WTC11 (cell line): ENCODE data around the gene MECR. TPM values are rescaled to one million over a fixed set of nuclear protein-coding genes. Genes with fewer than 3 reads are reported as not detected.

Experiments used
- ATAC-seq: fragments of 200-7000 bp; cut with Tn5 transposase; 2 replicates; pipeline ENCODE4 v1.10.0; 2021; ENCODE audit warnings: mild to moderate bottlenecking, moderate library complexity
- CTCF ChIA-PET: fragments of 300-600 bp; sonication (Branson Sonifier 250); formaldehyde crosslinking; loops from one replicate; lab custom pipeline; 2021; ENCODE audit warnings: antibody characterized with exemption; lab: Charles Lee
- POLR2A ChIA-PET: fragments of 350-600 bp; sonication (Branson Sonifier 250); formaldehyde crosslinking; loops from one replicate; lab custom pipeline; 2021; ENCODE audit warnings: antibody characterized with exemption; lab: Charles Lee
- DNase-seq: peaks from one replicate; pipeline ENCODE4 v3.0.0; 2021; ENCODE audit warnings: low spot score
- H3K27ac Mint-ChIP-seq: 2 replicates; pipeline ENCODE4 v1.8.0; 2021; ENCODE audit warnings: mixed read lengths
- H3K27me3 Mint-ChIP-seq: 2 replicates; pipeline ENCODE4 v1.8.0; 2021; ENCODE audit warnings: low read depth, mild to moderate bottlenecking, moderate library complexity, mixed read lengths
- H3K36me3 Mint-ChIP-seq: 2 replicates; pipeline ENCODE4 v1.8.0; 2021; ENCODE audit warnings: mixed read lengths
- H3K4me1 Mint-ChIP-seq: 2 replicates; pipeline ENCODE4 v1.8.0; 2022; ENCODE audit warnings: mixed read lengths
- H3K4me3 Mint-ChIP-seq: 2 replicates; pipeline ENCODE4 v1.8.0; 2021; ENCODE audit warnings: mild to moderate bottlenecking, moderate library complexity, mixed read lengths
- H3K9me3 Mint-ChIP-seq: 2 replicates; pipeline ENCODE4 v1.8.0; 2021; ENCODE audit warnings: mixed read lengths
- JAZF1 ChIP-seq: fragments of 250-450 bp; sonication (Bioruptor Pico); IDR thresholded peaks from 2 replicates; pipeline ENCODE4 v1.9.0; 2021; ENCODE audit warnings: moderate library complexity, mild to moderate bottlenecking, inconsistent platforms
- MXD4 ChIP-seq: fragments of 250-450 bp; sonication (Bioruptor Pico); IDR thresholded peaks from 2 replicates; pipeline ENCODE4 v1.8.0; 2021; ENCODE audit warnings: mild to moderate bottlenecking, moderate library complexity, borderline replicate concordance
- SOX15 ChIP-seq: fragments of 250-450 bp; sonication (Bioruptor Pico); IDR thresholded peaks from 2 replicates; pipeline ENCODE4 v1.9.0; 2021; ENCODE audit warnings: mild to moderate bottlenecking
- ZBTB21 ChIP-seq: sonication (generic); formaldehyde crosslinking; IDR thresholded peaks from 2 replicates; pipeline ENCODE4 v1.8.1; 2023; ENCODE audit warnings: mild to moderate bottlenecking, missing genetic modification reagents, borderline replicate concordance
- ZNF121 ChIP-seq: sonication (generic); formaldehyde crosslinking; IDR thresholded peaks from 2 replicates; pipeline ENCODE4 v1.8.0; 2023; ENCODE audit warnings: missing genetic modification reagents
- ZNF138 ChIP-seq: sonication (generic); formaldehyde crosslinking; conservative IDR thresholded peaks from 2 replicates; pipeline ENCODE4 v1.8.1; 2022; ENCODE audit warnings: mild to moderate bottlenecking, moderate library complexity, missing genetic modification reagents
- total RNA-seq: library from RNA; stranded (reverse); gene quantifications from 3 replicates; pipeline ENCODE4 v1.2.3, GENCODE V29; 2021
- TF ChIP-seq, protein P1 (sequence below): fragments of 250-450 bp; sonication (Bioruptor Pico); IDR thresholded peaks from 2 replicates; pipeline ENCODE4 v2.1.2; 2022; ENCODE audit warnings: mild to moderate bottlenecking, moderate library complexity
- TF ChIP-seq, protein P2 (sequence below): sonication (generic); formaldehyde crosslinking; IDR thresholded peaks from 2 replicates; pipeline ENCODE4 v1.8.0; 2023; ENCODE audit warnings: missing genetic modification reagents, mild to moderate bottlenecking, borderline replicate concordance
- TF ChIP-seq, protein P3 (sequence below): fragments of 200-600 bp; IDR thresholded peaks from 2 replicates; pipeline ENCODE4 v1.8.0; 2022; ENCODE audit warnings: antibody characterized with exemption
- TF ChIP-seq, protein P4 (sequence below): fragments of 250-450 bp; sonication (Bioruptor Pico); IDR thresholded peaks from 2 replicates; pipeline ENCODE4 v1.9.0; 2021; ENCODE audit warnings: mild to moderate bottlenecking, borderline replicate concordance
- TF ChIP-seq, protein P5 (sequence below): fragments of 250-450 bp; sonication (Bioruptor Pico); IDR thresholded peaks from 2 replicates; pipeline ENCODE4 v1.9.0; 2021; ENCODE audit warnings: mild to moderate bottlenecking
- TF ChIP-seq, protein P6 (sequence below): sonication (generic); formaldehyde crosslinking; IDR thresholded peaks from 2 replicates; pipeline ENCODE4 v1.8.0; 2023; ENCODE audit warnings: missing genetic modification reagents

The MECR gene
- total RNA-seq, 1 experiment from 2014 or later, result 37.6 TPM

DNA sequence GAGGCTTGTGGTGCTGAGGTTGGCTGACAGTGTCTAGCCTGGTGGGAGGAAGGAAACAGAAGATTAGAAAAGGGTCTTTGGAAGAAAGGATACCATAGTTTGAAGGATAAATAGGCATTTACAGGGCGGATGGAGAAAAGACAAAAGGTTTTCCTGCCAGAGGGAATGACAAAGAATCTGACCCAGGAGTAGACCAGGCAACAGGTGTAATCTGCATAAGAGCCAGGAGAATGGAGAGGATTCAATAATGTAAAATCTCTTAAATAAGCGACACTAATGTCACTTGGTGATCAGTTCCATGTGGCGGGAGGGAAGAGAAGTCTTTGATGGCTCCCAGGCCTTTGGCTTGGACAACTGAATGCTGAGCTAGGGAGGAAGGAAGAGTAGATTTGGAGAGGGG lies 9.4 kb downstream of the MECR start (continued):
- TF ChIP-seq, protein P1, sequence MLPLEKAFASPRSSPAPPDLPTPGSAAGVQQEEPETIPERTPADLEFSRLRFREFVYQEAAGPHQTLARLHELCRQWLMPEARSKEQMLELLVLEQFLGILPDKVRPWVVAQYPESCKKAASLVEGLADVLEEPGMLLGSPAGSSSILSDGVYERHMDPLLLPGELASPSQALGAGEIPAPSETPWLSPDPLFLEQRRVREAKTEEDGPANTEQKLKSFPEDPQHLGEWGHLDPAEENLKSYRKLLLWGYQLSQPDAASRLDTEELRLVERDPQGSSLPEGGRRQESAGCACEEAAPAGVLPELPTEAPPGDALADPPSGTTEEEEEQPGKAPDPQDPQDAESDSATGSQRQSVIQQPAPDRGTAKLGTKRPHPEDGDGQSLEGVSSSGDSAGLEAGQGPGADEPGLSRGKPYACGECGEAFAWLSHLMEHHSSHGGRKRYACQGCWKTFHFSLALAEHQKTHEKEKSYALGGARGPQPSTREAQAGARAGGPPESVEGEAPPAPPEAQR, result no peak

DNA sequence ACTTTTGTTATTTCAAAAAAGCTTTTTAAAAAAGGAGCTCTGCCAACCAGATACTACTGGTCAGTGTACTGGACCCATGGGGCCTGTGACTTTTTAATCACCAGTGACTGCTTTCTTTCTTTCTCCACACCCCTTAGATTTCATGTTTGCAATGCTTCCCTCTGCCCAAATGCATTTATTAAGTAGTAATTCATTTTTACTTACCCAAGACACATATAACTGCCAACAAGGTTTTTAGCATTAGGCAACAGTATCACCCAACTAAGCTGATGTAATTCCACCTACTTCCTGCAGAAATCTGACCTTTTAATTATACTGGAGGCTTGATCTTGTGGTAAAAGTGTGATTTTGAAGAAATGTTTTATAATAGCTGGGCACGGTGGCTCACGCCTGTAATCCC lies 12.5 kb downstream of the MECR start:
- CTCF ChIA-PET, result interaction anchor here (2.2 kb wide), 1 partner anchor 16 kb away, joined by 6 read pairs; no protein-coding TSS in a partner anchor
- DNase-seq, result no peak
- H3K9me3 Mint-ChIP-seq, result no peaks in the 10 kb centered on the region
- no peaks in the 10 kb centered on the region for H3K27me3 Mint-ChIP-seq
- no peak overlapping the region for H3K4me3 Mint-ChIP-seq
- H3K27ac Mint-ChIP-seq, result no peak overlapping the region
- H3K4me1 Mint-ChIP-seq, result peaks cover 24% of the 10 kb centered on the region
- TF ChIP-seq ZNF121 (CRISPR knock-in tag) (no peak), SOX15 (CRISPR knock-in tag) (no peak), MXD4 (CRISPR knock-in tag) (no peak), ZBTB21 (CRISPR knock-in tag) (no peak), ZNF138 (CRISPR knock-in tag) (no peak)
- TF ChIP-seq, protein P2, sequence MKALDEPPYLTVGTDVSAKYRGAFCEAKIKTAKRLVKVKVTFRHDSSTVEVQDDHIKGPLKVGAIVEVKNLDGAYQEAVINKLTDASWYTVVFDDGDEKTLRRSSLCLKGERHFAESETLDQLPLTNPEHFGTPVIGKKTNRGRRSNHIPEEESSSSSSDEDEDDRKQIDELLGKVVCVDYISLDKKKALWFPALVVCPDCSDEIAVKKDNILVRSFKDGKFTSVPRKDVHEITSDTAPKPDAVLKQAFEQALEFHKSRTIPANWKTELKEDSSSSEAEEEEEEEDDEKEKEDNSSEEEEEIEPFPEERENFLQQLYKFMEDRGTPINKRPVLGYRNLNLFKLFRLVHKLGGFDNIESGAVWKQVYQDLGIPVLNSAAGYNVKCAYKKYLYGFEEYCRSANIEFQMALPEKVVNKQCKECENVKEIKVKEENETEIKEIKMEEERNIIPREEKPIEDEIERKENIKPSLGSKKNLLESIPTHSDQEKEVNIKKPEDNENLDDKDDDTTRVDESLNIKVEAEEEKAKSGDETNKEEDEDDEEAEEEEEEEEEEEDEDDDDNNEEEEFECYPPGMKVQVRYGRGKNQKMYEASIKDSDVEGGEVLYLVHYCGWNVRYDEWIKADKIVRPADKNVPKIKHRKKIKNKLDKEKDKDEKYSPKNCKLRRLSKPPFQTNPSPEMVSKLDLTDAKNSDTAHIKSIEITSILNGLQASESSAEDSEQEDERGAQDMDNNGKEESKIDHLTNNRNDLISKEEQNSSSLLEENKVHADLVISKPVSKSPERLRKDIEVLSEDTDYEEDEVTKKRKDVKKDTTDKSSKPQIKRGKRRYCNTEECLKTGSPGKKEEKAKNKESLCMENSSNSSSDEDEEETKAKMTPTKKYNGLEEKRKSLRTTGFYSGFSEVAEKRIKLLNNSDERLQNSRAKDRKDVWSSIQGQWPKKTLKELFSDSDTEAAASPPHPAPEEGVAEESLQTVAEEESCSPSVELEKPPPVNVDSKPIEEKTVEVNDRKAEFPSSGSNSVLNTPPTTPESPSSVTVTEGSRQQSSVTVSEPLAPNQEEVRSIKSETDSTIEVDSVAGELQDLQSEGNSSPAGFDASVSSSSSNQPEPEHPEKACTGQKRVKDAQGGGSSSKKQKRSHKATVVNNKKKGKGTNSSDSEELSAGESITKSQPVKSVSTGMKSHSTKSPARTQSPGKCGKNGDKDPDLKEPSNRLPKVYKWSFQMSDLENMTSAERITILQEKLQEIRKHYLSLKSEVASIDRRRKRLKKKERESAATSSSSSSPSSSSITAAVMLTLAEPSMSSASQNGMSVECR, result no peak
- TF ChIP-seq, all 79 proteins: peak for 0
- POLR2A ChIA-PET, result no interaction called here
- peaks cover 20% of the 10 kb centered on the region for H3K36me3 Mint-ChIP-seq
- ATAC-seq, result no peak

DNA sequence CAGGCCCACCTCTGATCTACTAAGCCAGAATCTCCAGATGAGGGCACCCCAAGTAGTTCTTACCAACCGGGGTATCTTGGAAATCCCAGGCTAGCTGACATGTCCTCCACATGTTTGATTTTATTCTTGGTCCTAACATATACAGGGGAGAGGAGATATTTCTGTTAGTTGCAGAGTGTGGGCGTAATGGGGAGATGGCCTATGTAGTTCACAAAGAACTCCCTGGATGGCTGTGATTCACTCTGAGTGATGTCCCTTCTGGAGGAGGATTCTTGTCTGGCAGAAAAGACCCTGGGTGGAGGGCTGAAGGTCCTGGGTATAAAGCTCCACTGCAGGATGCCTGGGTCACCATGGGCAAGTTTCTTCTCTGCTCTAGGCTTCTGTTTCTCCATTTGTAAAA lies 13.1 kb downstream of the MECR start:
- TF ChIP-seq, protein P3, sequence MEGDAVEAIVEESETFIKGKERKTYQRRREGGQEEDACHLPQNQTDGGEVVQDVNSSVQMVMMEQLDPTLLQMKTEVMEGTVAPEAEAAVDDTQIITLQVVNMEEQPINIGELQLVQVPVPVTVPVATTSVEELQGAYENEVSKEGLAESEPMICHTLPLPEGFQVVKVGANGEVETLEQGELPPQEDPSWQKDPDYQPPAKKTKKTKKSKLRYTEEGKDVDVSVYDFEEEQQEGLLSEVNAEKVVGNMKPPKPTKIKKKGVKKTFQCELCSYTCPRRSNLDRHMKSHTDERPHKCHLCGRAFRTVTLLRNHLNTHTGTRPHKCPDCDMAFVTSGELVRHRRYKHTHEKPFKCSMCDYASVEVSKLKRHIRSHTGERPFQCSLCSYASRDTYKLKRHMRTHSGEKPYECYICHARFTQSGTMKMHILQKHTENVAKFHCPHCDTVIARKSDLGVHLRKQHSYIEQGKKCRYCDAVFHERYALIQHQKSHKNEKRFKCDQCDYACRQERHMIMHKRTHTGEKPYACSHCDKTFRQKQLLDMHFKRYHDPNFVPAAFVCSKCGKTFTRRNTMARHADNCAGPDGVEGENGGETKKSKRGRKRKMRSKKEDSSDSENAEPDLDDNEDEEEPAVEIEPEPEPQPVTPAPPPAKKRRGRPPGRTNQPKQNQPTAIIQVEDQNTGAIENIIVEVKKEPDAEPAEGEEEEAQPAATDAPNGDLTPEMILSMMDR, result no peak
- H3K27me3 Mint-ChIP-seq, result no peaks in the 10 kb centered on the region
- H3K27ac Mint-ChIP-seq, result no peak overlapping the region
- ChIA-PET POLR2A (no interaction called here), CTCF (interaction anchor here (0.6 to 2.2 kb wide), 2 partner anchors 15 to 30 kb away, joined by 3 to 6 read pairs; no protein-coding TSS in a partner anchor)
- ATAC-seq (no peak), DNase-seq (no peak)
- H3K36me3 Mint-ChIP-seq, result peaks cover 25% of the 10 kb centered on the region
- no peaks in the 10 kb centered on the region for H3K9me3 Mint-ChIP-seq
- peaks cover 18% of the 10 kb centered on the region for H3K4me1 Mint-ChIP-seq
- H3K4me3 Mint-ChIP-seq, result no peak overlapping the region

DNA sequence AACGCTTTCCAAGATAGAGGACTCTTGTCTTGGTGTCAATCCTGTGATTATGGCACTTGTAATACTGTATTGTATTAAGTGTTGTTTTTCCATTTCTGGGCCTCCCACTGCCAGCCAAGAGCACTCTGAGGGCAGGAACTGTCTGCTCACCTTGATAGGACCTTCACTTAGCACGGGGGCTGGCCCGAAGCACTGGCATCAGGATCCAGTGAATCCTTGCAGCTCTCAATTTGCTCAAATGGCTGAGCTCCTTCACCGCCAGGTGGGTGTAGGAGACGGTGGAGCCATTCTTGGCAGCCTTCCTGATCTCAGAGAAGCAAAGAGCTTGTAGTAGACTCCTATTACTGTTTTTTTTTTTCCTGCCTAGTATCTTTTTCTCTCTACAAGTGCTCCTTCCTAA lies 17.7 kb downstream of the MECR start:
- Mint-ChIP-seq H3K4me3 (no peak overlapping the region), H3K36me3 (peaks cover 40% of the 10 kb centered on the region), H3K27ac (no peak overlapping the region), H3K4me1 (no peaks in the 10 kb centered on the region), H3K27me3 (no peaks in the 10 kb centered on the region), H3K9me3 (no peaks in the 10 kb centered on the region)
- TF ChIP-seq JAZF1 (CRISPR knock-in tag), result no peak
- TF ChIP-seq, protein P4, sequence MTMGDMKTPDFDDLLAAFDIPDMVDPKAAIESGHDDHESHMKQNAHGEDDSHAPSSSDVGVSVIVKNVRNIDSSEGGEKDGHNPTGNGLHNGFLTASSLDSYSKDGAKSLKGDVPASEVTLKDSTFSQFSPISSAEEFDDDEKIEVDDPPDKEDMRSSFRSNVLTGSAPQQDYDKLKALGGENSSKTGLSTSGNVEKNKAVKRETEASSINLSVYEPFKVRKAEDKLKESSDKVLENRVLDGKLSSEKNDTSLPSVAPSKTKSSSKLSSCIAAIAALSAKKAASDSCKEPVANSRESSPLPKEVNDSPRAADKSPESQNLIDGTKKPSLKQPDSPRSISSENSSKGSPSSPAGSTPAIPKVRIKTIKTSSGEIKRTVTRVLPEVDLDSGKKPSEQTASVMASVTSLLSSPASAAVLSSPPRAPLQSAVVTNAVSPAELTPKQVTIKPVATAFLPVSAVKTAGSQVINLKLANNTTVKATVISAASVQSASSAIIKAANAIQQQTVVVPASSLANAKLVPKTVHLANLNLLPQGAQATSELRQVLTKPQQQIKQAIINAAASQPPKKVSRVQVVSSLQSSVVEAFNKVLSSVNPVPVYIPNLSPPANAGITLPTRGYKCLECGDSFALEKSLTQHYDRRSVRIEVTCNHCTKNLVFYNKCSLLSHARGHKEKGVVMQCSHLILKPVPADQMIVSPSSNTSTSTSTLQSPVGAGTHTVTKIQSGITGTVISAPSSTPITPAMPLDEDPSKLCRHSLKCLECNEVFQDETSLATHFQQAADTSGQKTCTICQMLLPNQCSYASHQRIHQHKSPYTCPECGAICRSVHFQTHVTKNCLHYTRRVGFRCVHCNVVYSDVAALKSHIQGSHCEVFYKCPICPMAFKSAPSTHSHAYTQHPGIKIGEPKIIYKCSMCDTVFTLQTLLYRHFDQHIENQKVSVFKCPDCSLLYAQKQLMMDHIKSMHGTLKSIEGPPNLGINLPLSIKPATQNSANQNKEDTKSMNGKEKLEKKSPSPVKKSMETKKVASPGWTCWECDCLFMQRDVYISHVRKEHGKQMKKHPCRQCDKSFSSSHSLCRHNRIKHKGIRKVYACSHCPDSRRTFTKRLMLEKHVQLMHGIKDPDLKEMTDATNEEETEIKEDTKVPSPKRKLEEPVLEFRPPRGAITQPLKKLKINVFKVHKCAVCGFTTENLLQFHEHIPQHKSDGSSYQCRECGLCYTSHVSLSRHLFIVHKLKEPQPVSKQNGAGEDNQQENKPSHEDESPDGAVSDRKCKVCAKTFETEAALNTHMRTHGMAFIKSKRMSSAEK (CRISPR knock-in tag), result no peak
- TF ChIP-seq, protein P5, sequence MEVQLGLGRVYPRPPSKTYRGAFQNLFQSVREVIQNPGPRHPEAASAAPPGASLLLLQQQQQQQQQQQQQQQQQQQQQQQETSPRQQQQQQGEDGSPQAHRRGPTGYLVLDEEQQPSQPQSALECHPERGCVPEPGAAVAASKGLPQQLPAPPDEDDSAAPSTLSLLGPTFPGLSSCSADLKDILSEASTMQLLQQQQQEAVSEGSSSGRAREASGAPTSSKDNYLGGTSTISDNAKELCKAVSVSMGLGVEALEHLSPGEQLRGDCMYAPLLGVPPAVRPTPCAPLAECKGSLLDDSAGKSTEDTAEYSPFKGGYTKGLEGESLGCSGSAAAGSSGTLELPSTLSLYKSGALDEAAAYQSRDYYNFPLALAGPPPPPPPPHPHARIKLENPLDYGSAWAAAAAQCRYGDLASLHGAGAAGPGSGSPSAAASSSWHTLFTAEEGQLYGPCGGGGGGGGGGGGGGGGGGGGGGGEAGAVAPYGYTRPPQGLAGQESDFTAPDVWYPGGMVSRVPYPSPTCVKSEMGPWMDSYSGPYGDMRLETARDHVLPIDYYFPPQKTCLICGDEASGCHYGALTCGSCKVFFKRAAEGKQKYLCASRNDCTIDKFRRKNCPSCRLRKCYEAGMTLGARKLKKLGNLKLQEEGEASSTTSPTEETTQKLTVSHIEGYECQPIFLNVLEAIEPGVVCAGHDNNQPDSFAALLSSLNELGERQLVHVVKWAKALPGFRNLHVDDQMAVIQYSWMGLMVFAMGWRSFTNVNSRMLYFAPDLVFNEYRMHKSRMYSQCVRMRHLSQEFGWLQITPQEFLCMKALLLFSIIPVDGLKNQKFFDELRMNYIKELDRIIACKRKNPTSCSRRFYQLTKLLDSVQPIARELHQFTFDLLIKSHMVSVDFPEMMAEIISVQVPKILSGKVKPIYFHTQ, result no peak
- TF ChIP-seq, protein P6, sequence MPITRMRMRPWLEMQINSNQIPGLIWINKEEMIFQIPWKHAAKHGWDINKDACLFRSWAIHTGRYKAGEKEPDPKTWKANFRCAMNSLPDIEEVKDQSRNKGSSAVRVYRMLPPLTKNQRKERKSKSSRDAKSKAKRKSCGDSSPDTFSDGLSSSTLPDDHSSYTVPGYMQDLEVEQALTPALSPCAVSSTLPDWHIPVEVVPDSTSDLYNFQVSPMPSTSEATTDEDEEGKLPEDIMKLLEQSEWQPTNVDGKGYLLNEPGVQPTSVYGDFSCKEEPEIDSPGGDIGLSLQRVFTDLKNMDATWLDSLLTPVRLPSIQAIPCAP (CRISPR knock-in tag), result no peak
- CTCF ChIA-PET, result interaction anchor here (1.0 kb wide), 1 partner anchor 15 kb away, joined by 3 read pairs; no protein-coding TSS in a partner anchor
- POLR2A ChIA-PET, result interaction anchor here (0.6 kb wide), 2 partner anchors 45 to 61 kb away, joined by 3 to 8 read pairs; no protein-coding TSS in a partner anchor
- ATAC-seq (no peak), DNase-seq (no peak)
